GM18867 (cell line): Measurements from ENCODE around the gene KCNAB2.

Source experiments
- ATAC-seq: cut with Tn5 transposase; IDR thresholded peaks from one replicate; pipeline ENCODE4 v1.9.1; 2021; ENCODE audit warnings: mild to moderate bottlenecking, moderate library complexity; ENCODE audit not compliant: unreplicated experiment

The KCNAB2 gene

GRCh38 chr1:6144175-6144574 is 98.5 kb downstream of the KCNAB2 start:
- ATAC-seq: no peak

- ATAC-seq: no peak
Measured at GRCh38 chr1:6144647-6145395, 99.1 kb downstream of the KCNAB2 start.

- ATAC-seq: no peak
Measured at GRCh38 chr1:6145396-6145750, 99.7 kb downstream of the KCNAB2 start.

- ATAC-seq: no peak
Measured at GRCh38 chr1:6145864-6146410, 100.2 kb downstream of the KCNAB2 start.

GRCh38 chr1:6148497-6149241 is 103.0 kb downstream of the KCNAB2 start:
- no peak for ATAC-seq

- ATAC-seq: no peak
Measured at GRCh38 chr1:6149597-6149996, 103.9 kb downstream of the KCNAB2 start.

GRCh38 chr1:6150006-6150938 is 104.6 kb downstream of the KCNAB2 start:
- no peak for ATAC-seq
